Central memory CD4-positive, alpha-beta T cell (primary cell): Measurements from ENCODE around the gene GGACT.
"Not testable (repeated sequence)": the region's sequence is repeated elsewhere in the genome, so short reads cannot be mapped to it uniquely, and the experiment has no call there.

Experiments
- DNase-seq: peaks from one replicate; pipeline ENCODE4 v3.0.0; 2022

Gene GGACT

DNA sequence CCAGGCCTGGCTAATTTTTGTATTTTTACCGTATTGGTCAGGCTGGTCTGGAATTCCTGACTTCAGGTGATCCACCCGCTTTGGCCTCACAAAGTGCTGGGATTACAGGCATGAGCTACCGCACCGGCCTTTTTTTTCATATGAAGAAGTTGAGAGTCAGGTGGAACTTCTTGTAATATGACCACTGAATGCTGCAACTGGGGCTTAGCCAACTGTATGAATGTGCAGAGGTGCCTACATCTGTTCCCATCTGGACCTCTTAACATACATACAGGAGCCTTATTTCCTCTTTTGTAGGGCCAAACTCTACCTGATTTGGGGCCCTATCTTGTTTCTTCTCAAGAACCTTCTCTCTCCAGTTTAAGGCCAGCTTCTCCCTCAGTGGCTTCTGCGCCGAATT, 11.9 kb upstream of the GGACT start:
- DNase-seq, result no peak

- DNase-seq, result no peak
Observed at GRCh38 chr13:100597253-100597652, 8.7 kb upstream of the GGACT start.

GRCh38 chr13:100596516-100596915, 7.9 kb upstream of the GGACT start:
- no peak for DNase-seq

- no peak for DNase-seq
Observed at GRCh38 chr13:100594731-100595130, 6.1 kb upstream of the GGACT start.

DNA sequence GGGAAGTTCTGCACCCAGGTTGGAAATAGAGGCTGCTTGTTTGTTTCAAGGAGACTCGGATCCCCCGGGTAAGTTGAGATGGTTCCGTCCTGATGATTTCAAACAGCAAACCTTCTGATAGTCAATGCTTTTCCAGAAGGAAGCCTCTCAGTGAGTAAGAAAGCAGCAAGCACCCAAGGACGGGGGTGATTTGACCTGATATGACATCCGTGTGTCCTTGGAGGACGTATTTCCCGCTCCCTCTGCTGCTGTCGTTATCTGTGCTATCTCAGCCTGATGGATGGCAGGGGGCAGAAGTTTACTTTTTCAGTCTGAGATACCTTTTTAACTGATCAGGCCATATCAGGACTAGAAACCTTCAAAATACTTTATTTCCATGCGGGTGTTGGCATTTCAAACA, 5.7 kb upstream of the GGACT start:
- DNase-seq, result no peak

GRCh38 chr13:100589178-100589725, 663 bp upstream of the GGACT start:
- no peak for DNase-seq

- DNase-seq, result peak; percentile 46
Observed at GRCh38 chr13:100584896-100585295, 3.7 kb downstream of the GGACT start.

DNA sequence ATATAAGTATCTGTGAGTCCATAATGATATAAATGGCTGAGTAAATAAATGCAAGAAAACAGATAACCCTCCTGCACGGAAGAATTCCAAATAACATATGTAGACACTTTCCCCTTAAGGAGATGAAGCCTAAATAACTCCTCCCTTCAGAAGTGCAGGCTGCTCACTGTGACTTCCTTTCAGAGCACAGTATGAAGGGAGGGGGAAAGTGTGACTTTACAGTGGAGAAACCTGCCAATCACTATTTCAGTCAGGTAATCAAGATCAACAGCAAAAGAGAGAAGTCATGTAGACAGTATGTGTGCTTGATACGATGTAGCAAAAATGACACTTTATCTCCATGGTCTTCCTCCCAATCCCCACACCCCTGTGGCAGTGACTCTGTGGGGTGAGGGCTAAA, 7.1 kb downstream of the GGACT start:
- DNase-seq, result no peak

DNA sequence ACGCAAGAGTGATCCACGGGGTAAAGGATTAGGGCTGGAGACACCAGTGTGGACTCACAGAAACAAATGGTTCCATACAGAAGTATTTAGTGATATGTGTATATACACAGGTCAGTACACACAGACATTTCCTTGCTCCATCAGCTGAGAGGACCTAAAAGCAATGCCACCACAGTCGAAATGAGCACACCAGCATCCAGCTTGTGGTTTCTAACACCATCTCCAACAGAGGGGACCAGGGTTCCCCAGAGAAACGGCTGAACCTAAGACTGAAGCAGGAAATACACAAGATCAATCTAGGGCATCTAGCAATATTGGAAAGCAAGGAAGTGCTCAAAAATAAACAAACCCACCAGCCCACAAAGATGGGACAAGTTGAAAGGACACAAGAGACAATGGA, 7.6 kb downstream of the GGACT start:
- DNase-seq, result no peak

GRCh38 chr13:100580045-100580444, 8.5 kb downstream of the GGACT start:
- DNase-seq, result no peak

DNA sequence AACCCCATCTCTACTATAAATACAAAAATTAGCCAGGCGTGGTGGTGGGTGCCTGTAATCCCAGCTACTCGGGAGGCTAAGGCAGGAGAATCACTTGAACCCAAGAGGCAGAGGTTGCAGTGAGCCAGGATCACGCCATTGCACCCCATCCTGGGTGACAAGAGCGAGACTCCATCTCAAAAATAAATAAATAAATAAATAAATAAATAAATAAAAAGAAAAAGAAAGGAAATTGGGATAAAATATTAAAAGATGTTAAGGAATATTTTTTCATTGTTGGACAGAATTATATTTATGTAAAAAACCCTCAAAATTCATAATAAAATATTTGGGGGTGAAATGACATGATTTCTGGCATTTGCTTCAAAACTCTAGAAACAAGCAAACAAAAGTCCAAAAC, 11.3 kb downstream of the GGACT start:
- DNase-seq, result not testable (repeated sequence)

GRCh38 chr13:100573121-100573520, 15.5 kb downstream of the GGACT start:
- DNase-seq, result peak; percentile 61

- DNase-seq, result no peak
Observed at GRCh38 chr13:100566543-100566942, 22.0 kb downstream of the GGACT start.

- DNase-seq, result no peak
Observed at GRCh38 chr13:100565286-100565685, 23.3 kb downstream of the GGACT start.

GRCh38 chr13:100564444-100565223, 24.0 kb downstream of the GGACT start:
- DNase-seq, result no peak

- DNase-seq, result no peak
Observed at GRCh38 chr13:100563779-100564178, 24.8 kb downstream of the GGACT start.

DNA sequence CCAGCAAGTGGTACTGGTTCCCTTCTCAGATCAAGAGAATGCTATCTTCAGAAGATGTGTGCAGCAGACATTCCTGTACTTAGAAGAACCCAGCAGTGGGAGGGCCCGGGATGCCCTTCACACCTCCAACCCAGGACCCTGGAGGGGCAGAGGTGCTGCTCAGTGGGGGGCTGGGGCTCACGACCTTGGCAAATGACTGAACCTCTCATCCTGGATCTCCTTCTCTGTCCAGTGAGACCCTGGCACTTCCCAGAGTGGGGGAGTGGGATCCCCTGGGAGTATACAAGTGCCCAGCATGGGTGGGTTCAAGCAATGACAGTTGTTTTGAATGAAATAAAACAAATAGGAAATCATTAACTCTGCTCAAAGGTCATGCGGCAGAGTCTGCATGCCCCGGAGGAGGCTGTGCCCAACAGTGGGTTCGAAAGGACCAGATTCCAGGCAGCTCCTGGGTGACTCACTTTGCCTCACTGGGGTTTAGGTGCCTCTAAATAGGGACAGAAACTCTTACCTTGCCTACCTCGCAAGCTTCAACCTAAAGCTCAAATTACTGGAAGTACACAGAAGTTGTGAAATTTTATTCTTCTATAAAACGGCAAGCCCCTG, 26.9 kb downstream of the GGACT start:
- DNase-seq, result no peak

DNA sequence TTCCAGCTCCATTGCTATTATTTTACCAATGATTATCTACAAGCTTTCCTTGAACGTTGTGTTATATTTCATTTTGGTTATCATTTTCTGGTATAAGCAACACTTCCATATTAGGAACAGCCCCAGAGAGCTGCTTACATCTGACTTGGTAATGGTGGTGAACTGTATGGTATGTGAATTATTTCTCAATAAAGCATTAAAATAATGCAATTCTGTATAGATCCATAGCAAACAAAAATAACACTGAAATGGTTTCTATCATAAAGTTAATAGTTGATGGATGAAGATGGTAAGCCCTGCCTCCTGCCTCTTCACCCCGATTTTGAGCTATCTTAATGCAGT, 27.5 kb downstream of the GGACT start:
- no peak for DNase-seq

GRCh38 chr13:100560498-100561157, 28.0 kb downstream of the GGACT start:
- DNase-seq, result no peak

- no peak for DNase-seq
Observed at GRCh38 chr13:100559886-100560285, 28.7 kb downstream of the GGACT start.

GRCh38 chr13:100552755-100553154, 35.8 kb downstream of the GGACT start:
- DNase-seq, result no peak

- no peak for DNase-seq
Observed at GRCh38 chr13:100549316-100549715, 39.3 kb downstream of the GGACT start.

DNA sequence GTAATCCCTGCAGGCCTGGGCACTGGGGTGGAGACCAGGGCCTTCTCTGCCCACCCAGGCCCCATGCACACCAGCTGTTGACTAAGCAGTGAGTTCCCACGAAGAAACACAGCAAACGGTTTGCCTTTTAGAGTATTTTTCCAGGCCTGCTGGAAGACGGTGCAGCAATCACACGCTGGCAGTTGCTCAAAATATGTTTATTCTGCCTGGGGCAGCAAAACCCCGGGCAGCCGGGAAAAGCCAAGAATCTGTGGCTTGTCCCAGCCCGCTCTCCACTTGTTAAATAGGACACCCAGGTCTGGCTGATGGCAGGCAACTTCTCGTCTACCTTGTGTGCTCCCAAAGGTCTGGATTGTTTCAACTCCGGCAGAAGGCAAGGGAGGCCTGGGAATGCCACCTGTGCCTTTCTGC, 40.8 kb downstream of the GGACT start:
- no peak for DNase-seq
